AG08396 (cell line): Measurements from ENCODE around the gene OR51A2.
"Not testable (repeated sequence)": the region's sequence is repeated elsewhere in the genome, so short reads cannot be mapped to it uniquely, and the experiment has no call there.

Experiments
- DNase-seq: peaks from one replicate; pipeline ENCODE4 v3.0.0; 2012; ENCODE audit warnings: low spot score, mixed read lengths

The OR51A2 gene

GRCh38 chr11:4955613-4956012 is at the start of gene OR51A2:
TSS of gene OR51A2 (minus strand) at chr11:4955713. CDS start at chr11:4955713, 0 bp downstream.
- not testable (repeated sequence) for DNase-seq

GRCh38 chr11:5004424-5005274 is 49.1 kb upstream of the OR51A2 start:
- DNase-seq: peak; percentile 32

GRCh38 chr11:4994551-4994950 is 39.0 kb upstream of the OR51A2 start, which contains the start of gene OR51L1:
TSS of gene OR51L1 (plus strand) at chr11:4994851. CDS start at chr11:4998983, 4,132 bp downstream.
- DNase-seq: no peak

- peak; percentile 2 for DNase-seq
Measured at GRCh38 chr11:4991060-4991459, 35.5 kb upstream of the OR51A2 start.

GRCh38 chr11:4983841-4984240 is 28.3 kb upstream of the OR51A2 start:
- DNase-seq: no peak

GRCh38 chr11:4982678-4983077 is 27.2 kb upstream of the OR51A2 start:
- no peak for DNase-seq

GRCh38 chr11:4979036-4979435 is 23.5 kb upstream of the OR51A2 start:
- DNase-seq: no peak

- no peak for DNase-seq
Measured at GRCh38 chr11:4975436-4975835, 19.9 kb upstream of the OR51A2 start.

- DNase-seq: no peak
Measured at GRCh38 chr11:4962816-4963215, 7.3 kb upstream of the OR51A2 start.

- DNase-seq: no peak
Measured at GRCh38 chr11:4960877-4961276, 5.4 kb upstream of the OR51A2 start.

- DNase-seq: no peak
Measured at GRCh38 chr11:4957396-4957795, 1.9 kb upstream of the OR51A2 start.

GRCh38 chr11:4947505-4947904 is 8.0 kb downstream of the OR51A2 start, which contains the start of gene OR51A4:
TSS of gene OR51A4 (minus strand) at chr11:4947605. CDS start at chr11:4947100, 505 bp downstream.
- DNase-seq: no peak

- no peak for DNase-seq
Measured at GRCh38 chr11:4936745-4937144, 18.8 kb downstream of the OR51A2 start.

- no peak for DNase-seq
Measured at GRCh38 chr11:4932751-4933150, 22.8 kb downstream of the OR51A2 start.

GRCh38 chr11:4926608-4927007 is 28.9 kb downstream of the OR51A2 start:
- no peak for DNase-seq

- DNase-seq: no peak
Measured at GRCh38 chr11:4924239-4924638, 31.3 kb downstream of the OR51A2 start, which contains the start of gene OR51G1. TSS of gene OR51G1 (minus strand) at chr11:4924339. CDS start at chr11:4924339, 0 bp downstream.

GRCh38 chr11:4922304-4922703 is 33.2 kb downstream of the OR51A2 start:
- DNase-seq: no peak

- no peak for DNase-seq
Measured at GRCh38 chr11:4921796-4922195, 33.7 kb downstream of the OR51A2 start.

- no peak for DNase-seq
Measured at GRCh38 chr11:4919250-4919649, 36.3 kb downstream of the OR51A2 start, which contains the start of gene OR51G2. TSS of gene OR51G2 (minus strand) at chr11:4919350. CDS start at chr11:4915663, 3,687 bp downstream.

- no peak for DNase-seq
Measured at GRCh38 chr11:4916581-4916980, 38.9 kb downstream of the OR51A2 start.
